Neutrophil (primary cell): ENCODE data around the gene SIDT1.
A peak's percentile ranks its signal among the peaks of the same experiment; 100 is the strongest.

Experiments
- H3K27ac ChIP-seq: fragments of 200-600 bp; sonication (generic); 2 replicates; pipeline ENCODE4 v1.5.1; 2016; ENCODE audit warnings: mild to moderate bottlenecking, moderate library complexity
- H3K27me3 ChIP-seq: fragments of 200-600 bp; sonication (generic); 2 replicates; pipeline ENCODE4 v1.6.0; 2016; ENCODE audit warnings: mild to moderate bottlenecking
- H3K36me3 ChIP-seq: fragments of 200-600 bp; sonication (generic); 2 replicates; pipeline ENCODE4 v1.5.1; 2017
- H3K4me1 ChIP-seq, 2 experiments: fragments of 200-600 bp in 1 of 2; sonication (generic) in 1 of 2; 1 replicate in 1 of 2; 2 replicates in 1 of 2; pipeline versions ENCODE4 v1.5.1 to v1.6.1; 2013 to 2016; ENCODE audit warnings: low read depth in 1 of 2, low read length in 1 of 2, mild to moderate bottlenecking in 1 of 2, moderate library complexity in 1 of 2; ENCODE audit not compliant: control insufficient read depth in 1 of 2, insufficient read depth in 1 of 2
- H3K4me3 ChIP-seq, 2 experiments: fragments of 200-600 bp in 1 of 2; sonication (generic) in 1 of 2; 1 replicate in 1 of 2; 2 replicates in 1 of 2; pipeline ENCODE4 v1.5.1; 2013 to 2016; ENCODE audit warnings: low read depth in 1 of 2, low read length in 1 of 2, mild to moderate bottlenecking in 1 of 2, moderate library complexity in 1 of 2
- H3K9me3 ChIP-seq: fragments of 200-600 bp; sonication (generic); 2 replicates; pipeline ENCODE4 v1.5.1; 2016
- TF ChIP-seq, protein P1 (sequence below): fragments of 200-600 bp; sonication (generic); IDR thresholded peaks from 2 replicates; pipeline ENCODE4 v1.5.1; 2016; ENCODE audit warnings: antibody characterized with exemption

Gene SIDT1

DNA sequence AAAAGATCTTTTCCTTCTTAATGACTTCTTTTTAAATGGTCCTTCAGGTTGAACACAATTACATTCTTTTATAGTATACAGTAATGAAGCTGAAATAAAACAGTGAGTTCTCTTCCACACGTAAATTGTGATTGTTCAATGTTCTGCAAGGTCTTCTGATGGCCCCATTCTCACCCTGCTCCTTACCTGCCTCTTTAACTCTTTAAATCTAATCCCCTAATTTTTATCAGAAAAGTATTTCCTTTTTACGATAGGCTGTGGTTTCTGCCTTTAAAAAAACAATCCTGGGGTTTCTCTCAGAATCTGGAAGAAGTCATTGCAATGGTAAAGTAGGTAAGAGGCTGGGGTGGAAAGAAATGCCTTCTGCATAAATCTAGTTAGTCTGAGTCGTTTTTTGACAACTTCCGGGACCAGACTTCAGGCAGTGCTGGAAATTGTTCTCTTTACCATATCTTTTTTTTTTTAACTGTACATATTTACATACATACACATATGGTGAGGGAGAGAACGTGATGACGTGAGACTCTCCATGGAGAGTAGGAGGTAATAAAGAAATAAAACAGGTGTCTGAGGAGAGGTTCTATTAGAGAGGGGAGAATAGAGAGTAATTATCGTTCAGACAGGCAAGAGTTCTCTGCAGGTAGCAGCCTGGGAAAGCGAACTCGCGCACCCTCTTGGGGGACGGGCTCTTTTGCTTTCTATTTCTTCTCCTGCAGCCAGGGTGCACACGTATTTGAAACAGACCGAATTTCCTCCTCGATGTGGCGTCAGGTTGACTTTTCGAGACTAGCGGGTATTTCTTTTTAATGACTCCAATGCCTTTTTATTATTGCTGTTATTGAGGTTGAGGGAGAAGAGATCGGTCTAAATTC lies at the start of gene SIDT1:
Gene SIDT1, plus strand, starts transcription at position 730 of the 872 bp plus-strand sequence. CDS start 467 bp downstream, outside the sequence.
- Histone ChIP-seq H3K4me1 (peaks cover 16 to 17% of the 10 kb centered on the region in 2 experiments), H3K36me3 (no peaks in the 10 kb centered on the region), H3K4me3 (peak within 1 kb of the TSS; percentile 59 to 65), H3K27me3 (peaks cover 57% of the 10 kb centered on the region), H3K27ac (no peak within 1 kb of the TSS), H3K9me3 (no peaks in the 10 kb centered on the region)
- TF ChIP-seq, protein P1, sequence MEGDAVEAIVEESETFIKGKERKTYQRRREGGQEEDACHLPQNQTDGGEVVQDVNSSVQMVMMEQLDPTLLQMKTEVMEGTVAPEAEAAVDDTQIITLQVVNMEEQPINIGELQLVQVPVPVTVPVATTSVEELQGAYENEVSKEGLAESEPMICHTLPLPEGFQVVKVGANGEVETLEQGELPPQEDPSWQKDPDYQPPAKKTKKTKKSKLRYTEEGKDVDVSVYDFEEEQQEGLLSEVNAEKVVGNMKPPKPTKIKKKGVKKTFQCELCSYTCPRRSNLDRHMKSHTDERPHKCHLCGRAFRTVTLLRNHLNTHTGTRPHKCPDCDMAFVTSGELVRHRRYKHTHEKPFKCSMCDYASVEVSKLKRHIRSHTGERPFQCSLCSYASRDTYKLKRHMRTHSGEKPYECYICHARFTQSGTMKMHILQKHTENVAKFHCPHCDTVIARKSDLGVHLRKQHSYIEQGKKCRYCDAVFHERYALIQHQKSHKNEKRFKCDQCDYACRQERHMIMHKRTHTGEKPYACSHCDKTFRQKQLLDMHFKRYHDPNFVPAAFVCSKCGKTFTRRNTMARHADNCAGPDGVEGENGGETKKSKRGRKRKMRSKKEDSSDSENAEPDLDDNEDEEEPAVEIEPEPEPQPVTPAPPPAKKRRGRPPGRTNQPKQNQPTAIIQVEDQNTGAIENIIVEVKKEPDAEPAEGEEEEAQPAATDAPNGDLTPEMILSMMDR = no peak

GRCh38 chr3:113485161-113485609 lies 47.2 kb upstream of the SIDT1 start:
- Histone ChIP-seq H3K4me3 (no peak overlapping the region), H3K27me3 (no peaks in the 10 kb centered on the region), H3K4me1 (no peaks in the 10 kb centered on the region), H3K9me3 (no peaks in the 10 kb centered on the region), H3K36me3 (no peaks in the 10 kb centered on the region), H3K27ac (no peak overlapping the region)
- TF ChIP-seq, protein P1 = no peak

DNA sequence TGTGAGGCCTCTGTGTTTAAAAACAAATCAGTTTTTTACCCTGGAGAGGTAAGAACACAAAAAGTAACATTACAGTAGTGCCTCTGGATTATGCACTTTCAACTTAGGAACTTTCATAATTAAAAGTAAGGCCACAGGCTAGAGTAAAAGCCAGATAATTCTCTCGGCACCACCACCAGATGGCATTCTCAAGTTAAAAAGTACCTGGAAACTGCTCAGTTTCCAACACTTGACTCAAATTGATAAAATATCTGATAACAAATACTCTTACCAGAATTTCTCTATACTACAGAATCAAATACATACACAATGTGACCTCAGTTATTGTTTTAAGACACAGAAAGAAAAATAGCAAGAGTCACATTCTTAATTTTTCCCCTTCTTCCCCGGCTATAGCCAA lies 37.3 kb upstream of the SIDT1 start:
- TF ChIP-seq, protein P1 = no peak
- Histone ChIP-seq H3K27me3 (no peaks in the 10 kb centered on the region), H3K4me1 (no peaks in the 10 kb centered on the region), H3K4me3 (no peak overlapping the region), H3K27ac (no peak overlapping the region), H3K9me3 (no peaks in the 10 kb centered on the region), H3K36me3 (peaks cover 3% of the 10 kb centered on the region)

GRCh38 chr3:113496924-113497323 lies 35.4 kb upstream of the SIDT1 start:
- Histone ChIP-seq H3K27me3 (no peaks in the 10 kb centered on the region), H3K27ac (no peak overlapping the region), H3K4me3 (no peak overlapping the region), H3K9me3 (no peaks in the 10 kb centered on the region), H3K36me3 (peaks cover 3% of the 10 kb centered on the region), H3K4me1 (no peaks in the 10 kb centered on the region)
- TF ChIP-seq, protein P1 = no peak

- H3K4me1 ChIP-seq = no peaks in the 10 kb centered on the region
- H3K4me3 ChIP-seq = no peak overlapping the region
- no peaks in the 10 kb centered on the region for H3K27me3 ChIP-seq
- H3K36me3 ChIP-seq = peaks cover 3% of the 10 kb centered on the region
- TF ChIP-seq, protein P1 = no peak
- no peaks in the 10 kb centered on the region for H3K9me3 ChIP-seq
- no peak overlapping the region for H3K27ac ChIP-seq
These were observed 33.9 kb upstream of the SIDT1 start for GRCh38 chr3:113498221-113499005.
